Neuronal stem cell (in vitro differentiated cells): ENCODE data around the gene CMTM1.

Source experiments
- DNase-seq: peaks from one replicate; pipeline ENCODE4 v3.0.0-alpha.2; 2013; ENCODE audit warnings: low spot score
- H2AFZ ChIP-seq: one replicate; pipeline ENCODE4 v1.6.1; 2013; ENCODE audit warnings: mild to moderate bottlenecking, low read length, inconsistent platforms
- H2AK5ac ChIP-seq: 2 replicates; pipeline ENCODE4 v1.6.1; 2013; ENCODE audit warnings: low read depth, mild to moderate bottlenecking, inconsistent platforms, low read length, moderate library complexity, mixed read lengths
- H2BK120ac ChIP-seq: 2 replicates; pipeline ENCODE4 v1.6.1; 2013; ENCODE audit warnings: low read depth, mild to moderate bottlenecking, inconsistent platforms, low read length, moderate library complexity, mixed read lengths
- H2BK12ac ChIP-seq: one replicate; pipeline ENCODE4 v1.6.1; 2013; ENCODE audit warnings: low read length, inconsistent platforms
- H2BK15ac ChIP-seq: 2 replicates; pipeline ENCODE4 v1.6.1; 2013; ENCODE audit warnings: mild to moderate bottlenecking, low read length, inconsistent platforms, mixed read lengths
- H2BK5ac ChIP-seq: one replicate; pipeline ENCODE4 v1.6.1; 2013; ENCODE audit warnings: inconsistent platforms, mild to moderate bottlenecking, low read length, moderate library complexity
- H3K14ac ChIP-seq: one replicate; pipeline ENCODE4 v1.6.1; 2013; ENCODE audit warnings: low read length, inconsistent platforms
- H3K18ac ChIP-seq: 2 replicates; pipeline ENCODE4 v1.6.1; 2013; ENCODE audit warnings: low read length, inconsistent platforms
- H3K23ac ChIP-seq: 2 replicates; pipeline ENCODE4 v1.6.1; 2013; ENCODE audit warnings: low read depth, mild to moderate bottlenecking, mixed read lengths, low read length, inconsistent platforms; ENCODE audit not compliant: poor library complexity
- H3K27ac ChIP-seq: replicated peaks from 3 replicates; pipeline ENCODE4 v1.5.1; 2013; ENCODE audit warnings: low read length, inconsistent platforms
- H3K27me3 ChIP-seq, 3 experiments: 2 replicates each; pipeline ENCODE4 v1.6.1; 2013; ENCODE audit warnings: low read length in 3 of 3, mild to moderate bottlenecking in 2 of 3, inconsistent platforms in 1 of 3, low read depth in 1 of 3, mixed read lengths in 1 of 3, moderate library complexity in 1 of 3; ENCODE audit not compliant: control insufficient read depth in 3 of 3, insufficient read depth in 3 of 3
- H3K36me3 ChIP-seq, 2 donors: replicated peaks in 1 of 2; 2 replicates each; pipeline ENCODE4 v1.6.1; 2013; ENCODE audit warnings: low read length in 2 of 2; ENCODE audit not compliant: control insufficient read depth in 2 of 2, insufficient read depth in 2 of 2
- H3K4ac ChIP-seq: 2 replicates; pipeline ENCODE4 v1.6.1; 2013; ENCODE audit warnings: inconsistent platforms, mild to moderate bottlenecking, low read length, moderate library complexity
- H3K4me1 ChIP-seq, 2 donors: 1 replicate in 1 of 2; 2 replicates in 1 of 2; pipeline ENCODE4 v1.6.1; 2013; ENCODE audit warnings: low read length in 2 of 2, low read depth in 1 of 2; ENCODE audit not compliant: control insufficient read depth in 2 of 2, insufficient read depth in 1 of 2
- H3K4me2 ChIP-seq: one replicate; pipeline ENCODE4 v1.6.1; 2013; ENCODE audit warnings: mild to moderate bottlenecking, low read length, inconsistent platforms; ENCODE audit not compliant: insufficient read depth, poor library complexity, severe bottlenecking
- H3K4me3 ChIP-seq, 2 donors: 2 replicates each; pipeline ENCODE4 v1.5.1; 2013; ENCODE audit warnings: low read length in 2 of 2, mild to moderate bottlenecking in 2 of 2, inconsistent platforms in 1 of 2, moderate library complexity in 1 of 2
- H3K79me1 ChIP-seq: one replicate; pipeline ENCODE4 v1.6.1; 2013; ENCODE audit warnings: low read depth, mild to moderate bottlenecking, inconsistent platforms, low read length, moderate library complexity
- H3K9ac ChIP-seq: one replicate; pipeline ENCODE4 v1.6.1; 2013; ENCODE audit warnings: mild to moderate bottlenecking, low read depth, low read length, inconsistent platforms; ENCODE audit not compliant: poor library complexity
- H3K9me3 ChIP-seq, 2 donors: replicated peaks in 1 of 2; 2 replicates each; pipeline versions ENCODE3 to v1.6.1; 2013; ENCODE audit warnings: low read length in 2 of 2, mild to moderate bottlenecking in 2 of 2, inconsistent platforms in 1 of 2, low read depth in 1 of 2, mixed read lengths in 1 of 2, moderate library complexity in 1 of 2; ENCODE audit not compliant: control insufficient read depth in 2 of 2, insufficient read depth in 1 of 2
- H4K8ac ChIP-seq: one replicate; pipeline ENCODE4 v1.6.1; 2013; ENCODE audit warnings: low read depth, mild to moderate bottlenecking, inconsistent platforms, low read length, moderate library complexity
- H4K91ac ChIP-seq: one replicate; pipeline ENCODE4 v1.6.1; 2013; ENCODE audit warnings: low read length, low read depth, mild to moderate bottlenecking, inconsistent platforms; ENCODE audit not compliant: poor library complexity
- WGBS, 2 donors: extraction: QIAGEN DNeasy Blood & Tissue Kit; methylation state at CpG; one replicate each; pipeline ENCODE4 v1.1.7; 2013; ENCODE audit warnings: missing lambda C conversion rate in 2 of 2, mixed read lengths in 1 of 2; ENCODE audit not compliant: insufficient read length in 2 of 2, insufficient replicate concordance in 1 of 2; ENCODE audit errors: extremely low coverage in 2 of 2; 5-methylcytosine and 5-hydroxymethylcytosine counted together

The CMTM1 gene

GRCh38 chr16:66534376-66534799 is 31.9 kb upstream of the CMTM1 start:
- Histone ChIP-seq H3K23ac (no peak overlapping the region), H3K9me3 (no peaks in the 10 kb centered on the region), H3K18ac (no peak overlapping the region), H2BK5ac (no peak overlapping the region), H2AK5ac (no peak overlapping the region), H3K4me3 (no peak overlapping the region), H3K36me3 (peaks cover 0 to 59% of the 10 kb centered on the region in 2 donors), H2BK120ac (no peak overlapping the region), H4K8ac (no peak overlapping the region), H2BK15ac (no peak overlapping the region), H3K79me1 (no peaks in the 10 kb centered on the region), H3K4me1 (peaks cover 0 to 2% of the 10 kb centered on the region in 2 donors), H3K9ac (no peak overlapping the region), H3K27me3 (no peaks in the 10 kb centered on the region), H2AFZ (no peak overlapping the region), H4K91ac (no peak overlapping the region), H3K27ac (no peak overlapping the region), H3K4me2 (no peak overlapping the region), H3K14ac (no peak overlapping the region), H2BK12ac (no peak overlapping the region), H3K4ac (no peak overlapping the region)
- DNase-seq: no peak
- no CpG with 5 or more reads among the region's 1 CpG for WGBS, 2 donors

- H4K8ac ChIP-seq: no peak overlapping the region
- H2BK120ac ChIP-seq: no peak overlapping the region
- H3K4ac ChIP-seq: no peak overlapping the region
- H3K36me3 ChIP-seq: peaks cover 0 to 53% of the 10 kb centered on the region in 2 donors
- H3K18ac ChIP-seq: no peak overlapping the region
- H3K4me2 ChIP-seq: no peak overlapping the region
- H3K79me1 ChIP-seq: no peaks in the 10 kb centered on the region
- no peak overlapping the region for H2BK5ac ChIP-seq
- no peak overlapping the region for H4K91ac ChIP-seq
- no peak overlapping the region for H3K27ac ChIP-seq
- no peak for DNase-seq
- no peak overlapping the region for H3K23ac ChIP-seq
- H2AK5ac ChIP-seq: no peak overlapping the region
- WGBS, 2 donors: no CpG with 5 or more reads among the region's 4 CpGs
- H2BK12ac ChIP-seq: no peak overlapping the region
- no peak overlapping the region for H2AFZ ChIP-seq
- no peak overlapping the region for H3K14ac ChIP-seq
- no peak overlapping the region for H2BK15ac ChIP-seq
- H3K9ac ChIP-seq: no peak overlapping the region
- H3K4me3 ChIP-seq: no peak overlapping the region
- H3K4me1 ChIP-seq: peaks cover 0 to 2% of the 10 kb centered on the region in 2 donors
- no peaks in the 10 kb centered on the region for H3K9me3 ChIP-seq
- H3K27me3 ChIP-seq: no peaks in the 10 kb centered on the region
Measured at GRCh38 chr16:66536525-66536924, 29.7 kb upstream of the CMTM1 start.

GRCh38 chr16:66537236-66537635 is 29.0 kb upstream of the CMTM1 start:
- no peak overlapping the region for H2AK5ac ChIP-seq
- no CpG with 5 or more reads among the region's 2 CpGs for WGBS, 2 donors
- H2BK120ac ChIP-seq: no peak overlapping the region
- H3K9ac ChIP-seq: peak overlapping the region; percentile 61
- H3K14ac ChIP-seq: no peak overlapping the region
- H2AFZ ChIP-seq: no peak overlapping the region
- DNase-seq: no peak
- H3K27ac ChIP-seq: no peak overlapping the region
- peaks cover 2 to 3% of the 10 kb centered on the region in 2 donors for H3K4me1 ChIP-seq
- no peak overlapping the region for H3K4ac ChIP-seq
- H3K4me2 ChIP-seq: no peak overlapping the region
- H3K9me3 ChIP-seq: no peaks in the 10 kb centered on the region
- H4K8ac ChIP-seq: no peak overlapping the region
- H2BK5ac ChIP-seq: no peak overlapping the region
- H4K91ac ChIP-seq: no peak overlapping the region
- H3K27me3 ChIP-seq: no peaks in the 10 kb centered on the region
- H3K23ac ChIP-seq: no peak overlapping the region
- no peak overlapping the region for H3K4me3 ChIP-seq
- peaks cover 0 to 52% of the 10 kb centered on the region in 2 donors for H3K36me3 ChIP-seq
- H2BK12ac ChIP-seq: no peak overlapping the region
- no peaks in the 10 kb centered on the region for H3K79me1 ChIP-seq
- no peak overlapping the region for H2BK15ac ChIP-seq
- no peak overlapping the region for H3K18ac ChIP-seq

GRCh38 chr16:66538910-66539309 is 27.3 kb upstream of the CMTM1 start:
- H3K27ac ChIP-seq: no peak overlapping the region
- no peak overlapping the region for H4K8ac ChIP-seq
- no peaks in the 10 kb centered on the region for H3K27me3 ChIP-seq
- no peak overlapping the region for H3K4me3 ChIP-seq
- H3K9me3 ChIP-seq: no peaks in the 10 kb centered on the region
- H2BK15ac ChIP-seq: no peak overlapping the region
- no peak overlapping the region for H2BK120ac ChIP-seq
- peaks cover 2 to 6% of the 10 kb centered on the region in 2 donors for H3K4me1 ChIP-seq
- H2AK5ac ChIP-seq: no peak overlapping the region
- no CpG with 5 or more reads among the region's 5 CpGs for WGBS, 2 donors
- H2BK5ac ChIP-seq: no peak overlapping the region
- H3K36me3 ChIP-seq: peaks cover 0 to 55% of the 10 kb centered on the region in 2 donors
- no peak overlapping the region for H3K14ac ChIP-seq
- H3K4ac ChIP-seq: no peak overlapping the region
- no peak overlapping the region for H2BK12ac ChIP-seq
- no peak overlapping the region for H2AFZ ChIP-seq
- H3K23ac ChIP-seq: no peak overlapping the region
- no peaks in the 10 kb centered on the region for H3K79me1 ChIP-seq
- H4K91ac ChIP-seq: no peak overlapping the region
- no peak overlapping the region for H3K9ac ChIP-seq
- H3K18ac ChIP-seq: no peak overlapping the region
- no peak overlapping the region for H3K4me2 ChIP-seq
- DNase-seq: no peak
